GM18526 (cell line): ENCODE measurements around the gene CACNG4.

Source experiments
- POLR2A ChIP-seq: IDR thresholded peaks from 3 replicates; pipeline ENCODE4 v1.6.1; 2011; ENCODE audit not compliant: insufficient read length; ENCODE audit errors: extremely low read depth

CACNG4 gene

DNA sequence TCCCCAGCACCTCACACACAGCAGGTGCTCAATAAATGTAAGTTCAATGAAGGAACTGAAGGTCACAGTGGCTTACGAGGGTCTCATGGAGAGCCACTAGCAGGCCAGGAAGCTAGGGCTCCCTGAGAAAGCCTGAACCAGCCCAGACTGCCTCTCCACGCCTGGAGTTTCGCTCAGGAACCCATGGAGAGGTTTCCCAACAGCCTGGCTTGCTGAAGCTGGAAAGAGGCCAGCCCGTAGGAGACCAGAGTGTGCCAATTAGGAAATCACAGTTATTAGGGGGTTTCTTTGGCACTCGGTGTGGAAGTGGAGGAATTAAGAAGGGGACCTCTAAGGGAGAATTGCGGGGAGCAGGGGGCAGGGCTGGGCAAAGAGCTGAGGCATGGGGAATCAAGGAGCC, 43.6 kb downstream of the CACNG4 start:
- no peak for TF ChIP-seq POLR2A

GRCh38 chr17:67011527-67012175, 47.1 kb downstream of the CACNG4 start:
- no peak for TF ChIP-seq POLR2A

DNA sequence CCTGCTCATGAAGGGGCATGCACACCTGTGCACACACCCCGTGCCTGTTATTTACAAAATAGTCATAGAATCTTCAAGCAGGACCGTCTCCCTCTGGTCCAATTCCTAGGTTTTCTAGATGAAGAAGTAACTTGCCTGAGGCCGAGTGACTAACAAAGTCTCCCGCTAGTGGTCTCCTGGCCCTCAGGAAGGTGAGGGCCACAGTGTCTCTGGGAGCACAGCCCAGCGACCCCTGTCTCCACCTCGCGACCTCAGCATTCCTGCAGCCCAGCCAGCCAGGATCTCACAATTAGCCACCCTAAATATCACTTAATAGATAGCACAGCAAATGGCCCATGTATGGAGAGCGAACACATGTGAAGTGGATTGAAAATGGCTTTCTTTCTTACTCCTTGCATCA, 49.4 kb downstream of the CACNG4 start:
- no peak for TF ChIP-seq POLR2A

DNA sequence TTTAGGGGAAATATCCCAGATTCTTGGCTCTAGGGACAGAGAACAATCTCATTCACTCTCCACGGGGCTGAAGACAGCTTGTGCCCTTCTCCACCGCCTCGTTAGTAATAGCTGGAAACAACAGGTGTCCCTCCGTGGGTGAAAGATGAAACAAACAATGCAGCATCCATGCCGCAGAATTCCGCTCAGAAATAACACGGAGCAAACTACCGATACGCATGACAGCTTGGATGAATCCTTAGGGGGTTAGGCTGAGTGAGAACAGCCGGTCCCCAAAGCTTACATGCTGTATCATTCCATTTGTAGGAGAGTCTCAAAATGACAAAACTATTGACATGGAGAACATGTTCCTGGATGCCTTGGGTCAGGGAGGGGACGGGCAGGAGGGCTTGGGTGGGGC, 50.5 kb downstream of the CACNG4 start:
- TF ChIP-seq POLR2A: no peak

- no peak for TF ChIP-seq POLR2A
Observed at GRCh38 chr17:67016039-67016762, 51.7 kb downstream of the CACNG4 start.

- no peak for TF ChIP-seq POLR2A
Observed at GRCh38 chr17:67017910-67018309, 53.4 kb downstream of the CACNG4 start.

DNA sequence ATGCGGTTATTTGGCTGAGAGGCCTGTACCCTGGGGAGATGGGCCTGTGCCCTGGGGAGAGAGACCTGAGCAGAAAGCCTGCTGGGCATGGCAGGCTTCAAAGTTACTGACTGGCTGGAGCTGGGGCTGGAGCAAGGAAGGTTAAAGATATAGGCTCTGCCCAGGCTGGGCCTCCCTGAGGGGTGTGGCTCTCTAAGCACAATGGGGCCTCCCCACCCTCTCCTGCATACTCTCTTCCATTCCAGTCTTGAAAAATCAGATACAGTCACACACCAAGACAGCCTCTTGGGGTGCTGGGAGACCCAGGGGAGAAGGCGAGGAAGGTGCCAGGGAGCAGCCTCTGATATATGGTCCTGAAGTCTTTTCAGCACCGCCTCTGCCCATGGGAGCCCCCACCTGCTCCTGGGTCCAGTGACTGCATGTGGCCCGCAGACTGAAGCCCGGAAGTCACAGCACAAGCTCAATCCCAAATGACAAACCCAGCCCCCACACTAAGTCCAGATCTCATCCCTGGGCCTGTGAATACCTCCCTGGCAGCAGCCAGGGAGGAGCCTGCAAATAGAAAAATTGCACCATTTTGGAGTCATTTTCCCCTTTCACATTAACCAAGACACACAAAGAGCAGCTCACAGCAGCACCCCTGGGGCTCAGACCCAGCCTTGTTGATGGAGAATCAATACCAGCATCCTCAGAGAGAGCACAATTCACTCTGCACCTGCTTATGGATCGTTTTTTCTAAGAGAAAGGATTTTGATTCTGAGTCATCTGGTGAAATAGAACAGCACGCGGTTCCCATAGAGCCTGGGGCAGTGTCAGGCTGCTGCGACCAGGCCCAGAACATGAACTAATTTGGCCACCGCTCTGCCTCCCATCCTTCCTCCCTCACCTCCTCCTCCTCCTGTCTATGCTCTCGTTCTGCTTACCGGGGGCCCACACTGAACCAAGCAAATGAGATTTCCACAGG, 54.2 kb downstream of the CACNG4 start:
- TF ChIP-seq POLR2A: no peak

- TF ChIP-seq POLR2A: no peak
Observed at GRCh38 chr17:67019809-67020208, 55.3 kb downstream of the CACNG4 start.

DNA sequence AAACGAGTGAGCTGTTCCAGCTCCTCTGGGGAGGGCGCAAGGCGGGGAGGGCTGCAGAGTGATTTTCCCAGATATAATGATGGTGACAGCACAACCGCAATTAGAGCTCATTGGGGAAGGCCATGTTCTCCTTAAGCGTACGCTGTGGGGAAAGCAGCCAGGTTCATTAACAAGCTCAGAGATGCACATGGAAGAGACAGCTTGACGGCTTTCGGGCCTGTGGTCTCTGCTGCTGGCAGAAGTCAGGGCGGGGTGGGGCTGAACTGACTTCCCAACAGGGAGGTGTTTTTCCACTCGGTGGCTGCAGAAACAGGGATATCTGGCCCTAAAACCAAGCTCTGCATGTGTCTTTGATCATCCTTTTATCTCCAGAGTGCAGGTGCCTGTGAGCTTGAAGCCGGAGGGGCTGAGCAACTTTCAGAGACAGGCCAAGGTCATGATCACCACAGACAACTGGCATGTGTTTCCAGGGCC, 55.8 kb downstream of the CACNG4 start:
- no peak for TF ChIP-seq POLR2A

DNA sequence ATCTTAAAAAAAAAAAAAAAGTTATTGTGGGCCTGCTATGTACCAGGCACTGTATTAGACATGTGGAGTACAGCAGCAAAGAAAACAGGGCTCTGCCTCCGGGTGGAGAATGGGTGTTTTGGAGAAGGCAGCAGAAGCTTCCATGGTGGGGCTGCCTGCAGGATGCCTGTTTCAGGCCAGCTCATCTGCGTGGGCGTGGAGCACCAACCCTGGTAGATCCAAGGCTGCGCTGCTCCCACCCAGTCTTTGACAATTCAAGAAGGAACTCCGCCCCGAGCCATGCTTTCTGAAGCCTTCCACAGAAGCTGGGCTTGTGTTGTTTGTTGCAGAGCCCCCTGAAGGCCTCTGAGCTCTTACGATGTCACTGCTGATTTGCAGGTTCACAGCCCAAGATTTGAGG, 56.7 kb downstream of the CACNG4 start:
- no peak for TF ChIP-seq POLR2A

GRCh38 chr17:67021743-67022450, 57.4 kb downstream of the CACNG4 start:
- TF ChIP-seq POLR2A: no peak

GRCh38 chr17:67022451-67022810, 57.9 kb downstream of the CACNG4 start:
- no peak for TF ChIP-seq POLR2A

DNA sequence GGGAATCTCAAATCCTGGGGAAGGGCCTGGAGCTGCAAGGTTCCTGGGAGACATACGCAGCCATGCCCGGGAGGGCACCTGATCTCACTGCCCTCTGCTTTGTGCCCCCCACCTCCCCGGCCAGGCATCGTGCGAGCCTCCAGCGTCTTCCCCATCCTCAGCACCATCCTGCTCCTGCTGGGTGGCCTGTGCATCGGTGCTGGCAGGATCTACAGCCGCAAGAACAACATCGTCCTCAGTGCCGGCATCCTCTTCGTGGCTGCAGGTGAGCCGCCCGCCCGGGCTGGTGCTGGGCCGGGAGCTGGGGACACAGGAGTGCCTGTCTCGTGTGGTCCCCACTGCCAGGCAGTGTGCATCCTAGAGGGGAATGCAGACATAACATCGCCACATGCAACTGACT, 60.2 kb downstream of the CACNG4 start:
- TF ChIP-seq POLR2A: no peak

DNA sequence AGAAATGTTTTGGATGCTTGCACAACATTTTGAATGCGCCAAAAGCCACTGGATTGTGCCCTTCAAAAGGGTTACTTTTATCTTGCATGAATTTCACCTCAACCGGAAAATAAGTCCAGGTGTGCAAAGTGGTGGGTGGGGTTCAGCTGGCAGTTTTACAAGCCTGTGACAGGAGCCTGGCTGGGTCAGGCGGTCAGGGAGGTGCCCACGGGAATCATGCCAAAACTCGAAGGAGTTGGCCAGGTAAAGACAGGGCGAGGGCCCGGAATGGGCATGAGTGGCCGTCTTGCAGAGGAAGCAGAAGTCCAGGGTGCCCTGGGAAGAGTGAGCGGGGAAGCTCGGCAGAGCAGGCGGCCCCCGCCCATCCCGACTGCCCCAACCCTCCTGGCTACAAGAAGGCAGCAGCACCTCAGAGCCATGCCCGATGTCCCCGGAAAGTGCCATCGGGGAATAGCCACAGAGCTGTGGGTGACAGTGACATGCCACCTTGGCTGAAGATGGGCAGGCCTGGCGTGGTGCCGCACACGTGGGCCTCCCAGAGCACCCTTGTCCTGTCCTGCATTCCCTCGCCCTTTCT, 60.8 kb downstream of the CACNG4 start:
- TF ChIP-seq POLR2A: no peak

GRCh38 chr17:67026341-67026740, 61.8 kb downstream of the CACNG4 start:
- no peak for TF ChIP-seq POLR2A
